B cell (primary cell): ENCODE measurements around the gene ARIH2. TPM values are rescaled to one million over a fixed set of nuclear protein-coding genes. Genes with fewer than 3 reads are reported as not detected.
A peak's percentile ranks its signal among the peaks of the same experiment; 100 is the strongest.

ENCODE experiments used
- ATAC-seq: fragments of 200-7000 bp; cut with Tn5 transposase; one replicate; pipeline ENCODE4 v1.10.0; 2021; ENCODE audit warnings: low read depth, mild to moderate bottlenecking, moderate number of reproducible peaks, moderate library complexity
- CTCF ChIA-PET: fragments of 350-600 bp; sonication (Branson Sonifier 250); formaldehyde crosslinking; loops from one replicate; lab custom pipeline; 2021; ENCODE audit warnings: antibody characterized with exemption, inconsistent platforms; lab: Charles Lee
- POLR2A ChIA-PET: fragments of 350-600 bp; sonication (Branson Sonifier 250); formaldehyde crosslinking; loops from one replicate; lab custom pipeline; 2021; ENCODE audit warnings: antibody characterized with exemption; lab: Charles Lee
- DNase-seq: peaks from one replicate; pipeline ENCODE4 v3.0.0; 2013
- H2AFZ ChIP-seq: 2 replicates; pipeline ENCODE4 v1.6.1; 2012; ENCODE audit warnings: mild to moderate bottlenecking, low read depth, low read length; ENCODE audit not compliant: insufficient read depth, poor library complexity, severe bottlenecking
- H3K27ac ChIP-seq, 2 donors: 1 replicate in 1 of 2; 2 replicates in 1 of 2; pipeline ENCODE4 v1.5.1; 2012 to 2013; ENCODE audit warnings: low read length in 2 of 2, mild to moderate bottlenecking in 2 of 2, moderate library complexity in 1 of 2
- H3K27me3 ChIP-seq, 4 experiments: fragments of 200-600 bp in 1 of 4; sonication (generic) in 1 of 4; replicated peaks in 1 of 4; 1 replicate in 2 of 4; 2 replicates in 2 of 4; pipeline versions ENCODE4 v1.6.1 to v1.7.0; 2013 to 2016; ENCODE audit warnings: low read length in 3 of 4, mild to moderate bottlenecking in 2 of 4, mixed read lengths in 1 of 4, moderate library complexity in 1 of 4; ENCODE audit not compliant: insufficient read depth in 4 of 4, control insufficient read depth in 3 of 4; ENCODE audit errors: control extremely low read depth in 1 of 4
- H3K36me3 ChIP-seq, 2 experiments: replicated peaks in 1 of 2; 1 replicate in 1 of 2; 2 replicates in 1 of 2; pipeline versions ENCODE4 v1.6.1 to v1.7.1; 2013; ENCODE audit warnings: low read length in 1 of 2; ENCODE audit not compliant: insufficient read depth in 2 of 2, control insufficient read depth in 1 of 2; ENCODE audit errors: control extremely low read depth in 1 of 2, extremely low read depth in 1 of 2
- H3K4me1 ChIP-seq, 2 donors: fragments of 200-600 bp in 1 of 2; sonication (generic) in 1 of 2; 1 replicate in 1 of 2; 2 replicates in 1 of 2; pipeline versions ENCODE4 v1.5.1 to v1.6.1; 2013 to 2017; ENCODE audit warnings: low read length in 2 of 2; ENCODE audit not compliant: control insufficient read depth in 2 of 2, insufficient read depth in 2 of 2
- H3K4me2 ChIP-seq: replicated peaks from 2 replicates; pipeline ENCODE3; 2012; ENCODE audit warnings: mild to moderate bottlenecking, low read depth, low read length; ENCODE audit not compliant: poor library complexity, severe bottlenecking
- H3K4me3 ChIP-seq, 5 experiments: fragments of 200-600 bp in 1 of 5; sonication (generic) in 1 of 5; 1 replicate in 3 of 5; 2 replicates in 2 of 5; pipeline versions ENCODE4 v1.5.1 to v1.7.0; 2011 to 2016; ENCODE audit warnings: low read length in 4 of 5, mild to moderate bottlenecking in 4 of 5, low read depth in 2 of 5, control low read depth in 1 of 5, moderate library complexity in 1 of 5; ENCODE audit not compliant: insufficient read depth in 1 of 5; ENCODE audit errors: control extremely low read depth in 1 of 5, extremely low read depth in 1 of 5
- H3K79me2 ChIP-seq: fragments of 200-600 bp; sonication (generic); one replicate; pipeline ENCODE4 v1.6.0; 2016; ENCODE audit warnings: low read length; ENCODE audit not compliant: control insufficient read depth, insufficient read depth
- H3K9ac ChIP-seq: fragments of 200-600 bp; sonication (generic); 2 replicates; pipeline ENCODE4 v1.6.1; 2017; ENCODE audit warnings: mild to moderate bottlenecking, low read length, moderate library complexity
- H3K9me3 ChIP-seq, 3 donors: one replicate each; pipeline versions ENCODE4 v1.6.1 to v1.7.1; 2013; ENCODE audit warnings: low read length in 2 of 3; ENCODE audit not compliant: control insufficient read depth in 2 of 3, insufficient read depth in 1 of 3; ENCODE audit errors: control extremely low read depth in 1 of 3
- H4K20me1 ChIP-seq: 2 replicates; pipeline ENCODE4 v1.6.0; 2012; ENCODE audit warnings: mild to moderate bottlenecking, low read length; ENCODE audit not compliant: insufficient read depth, control insufficient read depth, poor library complexity, severe bottlenecking
- H3K27ac Mint-ChIP-seq: one replicate; pipeline ENCODE4 v1.8.0; 2021; ENCODE audit warnings: mixed read lengths
- H3K27me3 Mint-ChIP-seq: one replicate; pipeline ENCODE4 v1.8.0; 2021; ENCODE audit warnings: mixed read lengths
- H3K4me1 Mint-ChIP-seq: one replicate; pipeline ENCODE4 v1.8.0; 2021; ENCODE audit warnings: mixed read lengths
- H3K4me3 Mint-ChIP-seq: one replicate; pipeline ENCODE4 v1.8.0; 2021; ENCODE audit warnings: mixed read lengths
- H3K9me3 Mint-ChIP-seq: one replicate; pipeline ENCODE4 v1.8.0; 2022; ENCODE audit warnings: mixed read lengths; ENCODE audit not compliant: insufficient read depth
- EZH2 ChIP-seq: IDR thresholded peaks from 2 replicates; pipeline ENCODE4 v1.6.1; 2012; ENCODE audit warnings: borderline replicate concordance, low read depth, mild to moderate bottlenecking, moderate library complexity, low read length; ENCODE audit not compliant: insufficient read depth, poor library complexity, severe bottlenecking
- WGBS: methylation state at CpG from one replicate; pipeline ENCODE4 v1.1.5; 2013; ENCODE audit warnings: missing lambda C conversion rate; ENCODE audit not compliant: insufficient coverage; 5-methylcytosine and 5-hydroxymethylcytosine counted together
- intact Hi-C: fragments of 100-400 bp; cut with micrococcal nuclease; formaldehyde crosslinking; loops from one replicate; pipeline ENCODE4 v1.10.0; 2022
- polyA plus RNA-seq: library from polyadenylated mRNA; depleted of rRNA; stranded (reverse); fragments of >200 nt; gene quantifications from 2 replicates; pipeline ENCODE4 v1.2.3, GENCODE V29; 2012
- total RNA-seq, 2 donors: library from RNA; stranded (reverse); fragments of 120-200 nt in 1 of 2; gene quantifications; 1 replicate in 1 of 2; 2 replicates in 1 of 2; pipeline versions ENCODE4 v1.2.3 to v1.2.4, GENCODE V29; 2013 to 2022
- TF ChIP-seq, protein P1 (sequence below): fragments of 200-600 bp; IDR thresholded peaks from one replicate; pipeline ENCODE4 v1.8.0; 2022; ENCODE audit warnings: antibody characterized with exemption, mild to moderate bottlenecking

Gene ARIH2
- total and polyA plus RNA-seq, 2 donors (not counting 1 experiment from before 2014, with no cell fraction given): 114 to 148 TPM

DNA sequence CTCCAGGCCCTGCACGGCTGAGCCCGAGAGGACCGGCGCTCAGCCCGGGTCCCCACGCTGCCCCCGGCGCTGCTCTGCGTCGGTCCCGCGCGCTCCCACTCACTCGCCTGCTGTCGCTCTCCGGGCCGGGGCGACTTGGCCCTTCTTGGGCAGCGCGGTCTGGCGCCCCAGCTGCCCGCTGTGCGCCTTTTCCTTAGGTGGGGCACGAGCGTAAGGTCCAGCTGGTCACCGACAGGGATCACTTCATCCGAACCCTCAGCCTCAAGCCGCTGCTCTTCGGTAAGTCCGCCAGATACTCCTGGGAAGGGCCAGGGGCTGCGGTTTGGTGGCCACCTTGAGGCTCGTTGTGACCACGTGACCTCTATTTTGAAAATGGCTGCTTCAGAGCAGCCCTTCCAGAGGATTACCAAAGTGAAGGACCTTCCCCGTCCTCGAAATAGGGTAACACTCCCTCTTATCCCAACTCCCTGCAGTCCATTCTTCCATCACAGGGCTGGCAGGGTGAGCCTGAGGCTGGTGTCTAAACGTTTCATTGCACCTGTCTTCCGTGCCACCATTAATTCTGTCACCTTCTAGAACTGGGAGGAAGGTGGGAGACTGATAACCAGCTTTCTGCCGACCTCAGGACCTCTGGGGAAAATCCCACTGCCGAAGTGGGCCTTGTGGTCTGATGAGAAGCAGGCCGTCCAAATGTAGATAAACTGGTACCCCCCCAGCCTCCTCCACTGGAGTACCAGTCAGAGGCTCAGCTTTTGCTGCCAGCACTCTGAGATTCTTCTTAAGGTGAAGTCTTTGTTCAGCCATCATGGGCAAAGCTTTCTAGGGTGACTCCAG, 72.2 kb downstream of the ARIH2 start:
- Histone ChIP-seq H3K27me3 (no peaks in the 10 kb centered on the region), H3K4me1 (peaks cover 18 to 21% of the 10 kb centered on the region in 2 donors), H3K9me3 (no peaks in the 10 kb centered on the region), H3K4me2 (peak overlapping the region; percentile 97), H3K36me3 (peaks cover 0 to 6% of the 10 kb centered on the region in 2 experiments), H3K79me2 (peaks cover 11% of the 10 kb centered on the region), H3K9ac (peak overlapping the region; percentile 91), H3K4me3 (peak overlapping the region; percentile 65 to 86 (median 74)), H3K27ac (peak overlapping the region in 1 of 2 donors; percentile 66), H2AFZ (peak overlapping the region; percentile 91), H4K20me1 (no peaks in the 10 kb centered on the region)
- H3K4me1 Mint-ChIP-seq: peaks cover 28% of the 10 kb centered on the region
- H3K27ac Mint-ChIP-seq: peak overlapping the region; percentile 85
- POLR2A ChIA-PET: interaction anchor here (0.7 to 2.2 kb wide), 4 partner anchors 16 to 104 kb away, joined by 3 to 9 read pairs (median 5); partner anchors contain the start of genes NDUFAF3 and WDR6
- no peaks in the 10 kb centered on the region for H3K9me3 Mint-ChIP-seq
- intact Hi-C loops: loop anchor here (1.0 kb wide), 2 partner anchors 16 to 103 kb away; partner anchors contain the start of genes QRICH1 and WDR6
- DNase-seq: peak; percentile 54
- ATAC-seq: peak; percentile 18
- 3% methylated on average over 38 of the region's 40 CpGs for WGBS
- CTCF ChIA-PET: interaction anchor here (0.6 to 5.5 kb wide), 8 partner anchors 15 to 375 kb away, joined by 3 to 73 read pairs (median 6); partner anchors contain the start of genes IMPDH2, NDUFAF3 and WDR6
- peak overlapping the region; percentile 92 for H3K4me3 Mint-ChIP-seq
- H3K27me3 Mint-ChIP-seq: no peaks in the 10 kb centered on the region
- no peak for TF ChIP-seq EZH2
- TF ChIP-seq, protein P1, sequence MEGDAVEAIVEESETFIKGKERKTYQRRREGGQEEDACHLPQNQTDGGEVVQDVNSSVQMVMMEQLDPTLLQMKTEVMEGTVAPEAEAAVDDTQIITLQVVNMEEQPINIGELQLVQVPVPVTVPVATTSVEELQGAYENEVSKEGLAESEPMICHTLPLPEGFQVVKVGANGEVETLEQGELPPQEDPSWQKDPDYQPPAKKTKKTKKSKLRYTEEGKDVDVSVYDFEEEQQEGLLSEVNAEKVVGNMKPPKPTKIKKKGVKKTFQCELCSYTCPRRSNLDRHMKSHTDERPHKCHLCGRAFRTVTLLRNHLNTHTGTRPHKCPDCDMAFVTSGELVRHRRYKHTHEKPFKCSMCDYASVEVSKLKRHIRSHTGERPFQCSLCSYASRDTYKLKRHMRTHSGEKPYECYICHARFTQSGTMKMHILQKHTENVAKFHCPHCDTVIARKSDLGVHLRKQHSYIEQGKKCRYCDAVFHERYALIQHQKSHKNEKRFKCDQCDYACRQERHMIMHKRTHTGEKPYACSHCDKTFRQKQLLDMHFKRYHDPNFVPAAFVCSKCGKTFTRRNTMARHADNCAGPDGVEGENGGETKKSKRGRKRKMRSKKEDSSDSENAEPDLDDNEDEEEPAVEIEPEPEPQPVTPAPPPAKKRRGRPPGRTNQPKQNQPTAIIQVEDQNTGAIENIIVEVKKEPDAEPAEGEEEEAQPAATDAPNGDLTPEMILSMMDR: no peak
